Mucosa of rectum (tissue), 2 donors: Measurements from ENCODE around the gene R3HDM2.

Experiments used
- H3K27ac ChIP-seq, 2 donors: one replicate each; pipeline ENCODE4 v1.7.0; 2013; ENCODE audit warnings: inconsistent platforms in 2 of 2, low read depth in 2 of 2, low read length in 2 of 2
- H3K27me3 ChIP-seq, 2 donors: one replicate each; pipeline ENCODE4 v1.7.0; 2013; ENCODE audit warnings: low read length in 2 of 2; ENCODE audit not compliant: control insufficient read depth in 2 of 2, insufficient read depth in 2 of 2
- H3K36me3 ChIP-seq, 2 donors: one replicate each; pipeline ENCODE4 v1.7.0; 2013; ENCODE audit warnings: low read length in 2 of 2; ENCODE audit not compliant: control insufficient read depth in 2 of 2, insufficient read depth in 2 of 2
- H3K4me1 ChIP-seq, 2 donors: one replicate each; pipeline ENCODE4 v1.7.0; 2013; ENCODE audit warnings: low read length in 2 of 2, mild to moderate bottlenecking in 1 of 2; ENCODE audit not compliant: control insufficient read depth in 2 of 2, insufficient read depth in 2 of 2
- H3K4me3 ChIP-seq, 2 donors: one replicate each; pipeline ENCODE4 v1.7.0; 2013; ENCODE audit warnings: low read length in 2 of 2
- H3K9ac ChIP-seq, 2 donors: one replicate each; pipeline ENCODE4 v1.7.0; 2013; ENCODE audit warnings: low read length in 2 of 2, low read depth in 1 of 2, mild to moderate bottlenecking in 1 of 2
- H3K9me3 ChIP-seq, 2 donors: one replicate each; pipeline ENCODE4 v1.7.0; 2013; ENCODE audit warnings: low read length in 2 of 2; ENCODE audit not compliant: control insufficient read depth in 2 of 2
- donor health status: healthy.
- donor health status: Normal muscosa, but diverticular disease.

R3HDM2 gene

GRCh38 chr12:57218030-57218853 is 212.6 kb downstream of the R3HDM2 start:
- Histone ChIP-seq H3K9ac (no peak overlapping the region), H3K27ac (no peak overlapping the region), H3K27me3 (peaks cover 70 to 79% of the 10 kb centered on the region in 2 donors), H3K4me1 (peaks cover 15 to 21% of the 10 kb centered on the region in 2 donors), H3K9me3 (no peaks in the 10 kb centered on the region), H3K36me3 (peaks cover 0 to 4% of the 10 kb centered on the region in 2 donors), H3K4me3 (no peak overlapping the region)

GRCh38 chr12:57216921-57217879 is 213.6 kb downstream of the R3HDM2 start:
- peaks cover 59 to 69% of the 10 kb centered on the region in 2 donors for H3K27me3 ChIP-seq
- H3K36me3 ChIP-seq: peaks cover 2 to 7% of the 10 kb centered on the region in 2 donors
- no peaks in the 10 kb centered on the region for H3K9me3 ChIP-seq
- peak overlapping the region; percentile 27 to 44 for H3K4me3 ChIP-seq
- peaks cover 15 to 21% of the 10 kb centered on the region in 2 donors for H3K4me1 ChIP-seq
- H3K9ac ChIP-seq: no peak overlapping the region
- H3K27ac ChIP-seq: no peak overlapping the region

GRCh38 chr12:57216014-57216911 is 214.6 kb downstream of the R3HDM2 start, which contains the start of gene NXPH4:
TSS of gene NXPH4 (plus strand) at chr12:57216794. CDS start at chr12:57216970, 176 bp downstream.
- H3K4me3 ChIP-seq: peak within 1 kb of the TSS; percentile 40 to 44
- H3K36me3 ChIP-seq: peaks cover 8 to 14% of the 10 kb centered on the region in 2 donors
- H3K9me3 ChIP-seq: no peaks in the 10 kb centered on the region
- H3K27me3 ChIP-seq: peaks cover 51 to 60% of the 10 kb centered on the region in 2 donors
- H3K4me1 ChIP-seq: peaks cover 15 to 21% of the 10 kb centered on the region in 2 donors
- no peak within 1 kb of the TSS for H3K27ac ChIP-seq
- H3K9ac ChIP-seq: no peak within 1 kb of the TSS

GRCh38 chr12:57215668-57216013 is 215.2 kb downstream of the R3HDM2 start:
- Histone ChIP-seq H3K9ac (no peak overlapping the region), H3K27me3 (peaks cover 44 to 54% of the 10 kb centered on the region in 2 donors), H3K9me3 (no peaks in the 10 kb centered on the region), H3K4me3 (peak overlapping the region in 1 of 2 donors; percentile 13), H3K36me3 (peaks cover 8 to 18% of the 10 kb centered on the region in 2 donors), H3K4me1 (peaks cover 15 to 21% of the 10 kb centered on the region in 2 donors), H3K27ac (no peak overlapping the region)

GRCh38 chr12:57215065-57215464 is 215.8 kb downstream of the R3HDM2 start:
- Histone ChIP-seq H3K27me3 (peaks cover 42 to 52% of the 10 kb centered on the region in 2 donors), H3K4me3 (no peak overlapping the region), H3K9ac (no peak overlapping the region), H3K27ac (no peak overlapping the region), H3K4me1 (peaks cover 15 to 21% of the 10 kb centered on the region in 2 donors), H3K36me3 (peaks cover 8 to 22% of the 10 kb centered on the region in 2 donors), H3K9me3 (no peaks in the 10 kb centered on the region)

- Histone ChIP-seq H3K4me1 (peaks cover 15 to 21% of the 10 kb centered on the region in 2 donors), H3K9ac (no peak overlapping the region), H3K36me3 (peaks cover 11 to 27% of the 10 kb centered on the region in 2 donors), H3K4me3 (no peak overlapping the region), H3K9me3 (no peaks in the 10 kb centered on the region), H3K27me3 (peaks cover 37 to 45% of the 10 kb centered on the region in 2 donors), H3K27ac (no peak overlapping the region)
These were observed 216.5 kb downstream of the R3HDM2 start for GRCh38 chr12:57214398-57214781.

GRCh38 chr12:57213763-57214397 is 217.0 kb downstream of the R3HDM2 start:
- H3K36me3 ChIP-seq: peaks cover 16 to 32% of the 10 kb centered on the region in 2 donors
- H3K4me1 ChIP-seq: peaks cover 15 to 21% of the 10 kb centered on the region in 2 donors
- no peaks in the 10 kb centered on the region for H3K9me3 ChIP-seq
- no peak overlapping the region for H3K27ac ChIP-seq
- no peak overlapping the region for H3K9ac ChIP-seq
- H3K4me3 ChIP-seq: no peak overlapping the region
- H3K27me3 ChIP-seq: peaks cover 32 to 40% of the 10 kb centered on the region in 2 donors

GRCh38 chr12:57213058-57213715 is 217.7 kb downstream of the R3HDM2 start:
- Histone ChIP-seq H3K27me3 (peaks cover 26 to 33% of the 10 kb centered on the region in 2 donors), H3K9ac (no peak overlapping the region), H3K36me3 (peaks cover 19 to 38% of the 10 kb centered on the region in 2 donors), H3K4me3 (no peak overlapping the region), H3K9me3 (no peaks in the 10 kb centered on the region), H3K27ac (no peak overlapping the region), H3K4me1 (peaks cover 15 to 21% of the 10 kb centered on the region in 2 donors)
